GM20000 (cell line): ENCODE data around the gene AP2S1.
A peak's percentile ranks its signal among the peaks of the same experiment; 100 is the strongest.

ENCODE experiments used
- DNase-seq: peaks from one replicate; pipeline ENCODE4 v3.0.0; 2012; ENCODE audit warnings: low spot score
- CTCF ChIP-seq: IDR thresholded peaks from 2 replicates; pipeline ENCODE4 v1.5.1; 2012; ENCODE audit warnings: mild to moderate bottlenecking, control low read depth; ENCODE audit errors: extremely low read depth, missing control alignments

The AP2S1 gene

GRCh38 chr19:46838160-46838559 lies 12.5 kb downstream of the AP2S1 start:
- no peak for TF ChIP-seq CTCF
- no peak for DNase-seq

GRCh38 chr19:46834984-46835383 lies 15.7 kb downstream of the AP2S1 start:
- TF ChIP-seq CTCF: no peak

GRCh38 chr19:46834121-46834520 lies 16.5 kb downstream of the AP2S1 start:
- TF ChIP-seq CTCF: no peak
- DNase-seq: no peak

More at GRCh38 chr19:46834984-46835383, 15.7 kb downstream of the AP2S1 start:
- no peak for DNase-seq

GRCh38 chr19:46830864-46831263 lies 19.8 kb downstream of the AP2S1 start:
- no peak for TF ChIP-seq CTCF
- no peak for DNase-seq

- no peak for DNase-seq
- TF ChIP-seq CTCF: no peak
Measured at GRCh38 chr19:46828484-46828883, 22.2 kb downstream of the AP2S1 start.

GRCh38 chr19:46825731-46826055 lies 25.0 kb downstream of the AP2S1 start:
- no peak for TF ChIP-seq CTCF
- no peak for DNase-seq

GRCh38 chr19:46824890-46825730 lies 25.5 kb downstream of the AP2S1 start:
- TF ChIP-seq CTCF: no peak
- DNase-seq: peak; percentile 60
